Measurements from ENCODE around the gene HAPLN3.

The HAPLN3 gene

GRCh38 chr15:88866295-88866881, 29.0 kb downstream of the HAPLN3 start:
- intact Hi-C loops (cut with DNase I) = no loop called here
- DNase-seq = no peak

GRCh38 chr15:88865498-88866099, 29.7 kb downstream of the HAPLN3 start:
- DNase-seq = no peak
- intact Hi-C loops (cut with DNase I) = no loop called here

GRCh38 chr15:88864861-88865497, 30.4 kb downstream of the HAPLN3 start:
- intact Hi-C loops (cut with DNase I) = no loop called here
- DNase-seq = peak in 1 of 10 donors; percentile 25

- DNase-seq = no peak
- intact Hi-C loops (cut with DNase I) = no loop called here
Measured at GRCh38 chr15:88863412-88863811, 31.9 kb downstream of the HAPLN3 start.

GRCh38 chr15:88860212-88860611, 35.1 kb downstream of the HAPLN3 start:
- DNase-seq = peak in 2 of 10 donors; percentile 36 to 55
- intact Hi-C loops (cut with DNase I) = no loop called here

GRCh38 chr15:88859550-88859949, 35.8 kb downstream of the HAPLN3 start:
- peak in 1 of 10 donors; percentile 4 for DNase-seq

GRCh38 chr15:88858934-88859333, 36.4 kb downstream of the HAPLN3 start:
- intact Hi-C loops (cut with DNase I) = no loop called here

More at GRCh38 chr15:88859550-88859949, 35.8 kb downstream of the HAPLN3 start:
- intact Hi-C loops (cut with DNase I) = no loop called here

GRCh38 chr15:88852476-88852875, 42.9 kb downstream of the HAPLN3 start:
- intact Hi-C loops (cut with DNase I) = no loop called here
- peak in 1 of 10 donors; percentile 7 for DNase-seq

More at GRCh38 chr15:88858934-88859333, 36.4 kb downstream of the HAPLN3 start:
- peak in 2 of 10 donors; percentile 54 to 59 for DNase-seq

GRCh38 chr15:88849376-88850072, 45.8 kb downstream of the HAPLN3 start:
- intact Hi-C loops (cut with DNase I) = no loop called here
- DNase-seq = peak in 1 of 10 donors; percentile 76

- intact Hi-C loops (cut with DNase I) = no loop called here
- DNase-seq = no peak
Measured at GRCh38 chr15:88848203-88848602, 47.1 kb downstream of the HAPLN3 start.

GRCh38 chr15:88847144-88847543, 48.2 kb downstream of the HAPLN3 start:
- DNase-seq = peak in 1 of 10 donors; percentile 54
- intact Hi-C loops (cut with DNase I) = no loop called here

- peak in 2 of 10 donors; percentile 71 to 73 for DNase-seq
- intact Hi-C loops (cut with DNase I) = no loop called here
Measured at GRCh38 chr15:88845616-88846015, 49.7 kb downstream of the HAPLN3 start.

- peak in 1 of 10 donors; percentile 4 for DNase-seq
- intact Hi-C loops (cut with DNase I) = no loop called here
Measured at GRCh38 chr15:88844749-88845386, 50.5 kb downstream of the HAPLN3 start.

- intact Hi-C loops (cut with DNase I) = no loop called here
- peak in 1 of 10 donors; percentile 78 for DNase-seq
Measured at GRCh38 chr15:88843334-88843733, 52.0 kb downstream of the HAPLN3 start.

GRCh38 chr15:88842156-88842555, 53.2 kb downstream of the HAPLN3 start:
- intact Hi-C loops (cut with DNase I) = no loop called here
- DNase-seq = no peak

GRCh38 chr15:88841236-88841635, 54.1 kb downstream of the HAPLN3 start:
- peak in 1 of 10 donors; percentile 6 for DNase-seq
- intact Hi-C loops (cut with DNase I) = no loop called here

- intact Hi-C loops (cut with DNase I) = no loop called here
- DNase-seq = peak in 1 of 10 donors; percentile 47
Measured at GRCh38 chr15:88839961-88840360, 55.4 kb downstream of the HAPLN3 start.

GRCh38 chr15:88839146-88839545, 56.2 kb downstream of the HAPLN3 start:
- DNase-seq = no peak
- intact Hi-C loops (cut with DNase I) = no loop called here

GRCh38 chr15:88838667-88839066, 56.7 kb downstream of the HAPLN3 start:
- intact Hi-C loops (cut with DNase I) = no loop called here
- peak in 1 of 10 donors; percentile 49 for DNase-seq

- intact Hi-C loops (cut with DNase I) = loop anchor here (2.0 kb wide), 1 partner anchor 359 kb away; no protein-coding TSS in a partner anchor
- peak in 2 of 10 donors; percentile 12 to 29 for DNase-seq
Measured at GRCh38 chr15:88835646-88836045, 59.7 kb downstream of the HAPLN3 start.

Measured in posterior cingulate gyrus (tissue), 11 donors.